CD4-positive, alpha-beta T cell treated with Interleukin-2 at 100 ng/mL for 4 hours (primary cell): ENCODE measurements around the gene SLC2A4RG.
A peak's percentile ranks its signal among the peaks of the same experiment; 100 is the strongest.
"Not testable (repeated sequence)": the region's sequence is repeated elsewhere in the genome, so short reads cannot be mapped to it uniquely, and the experiment has no call there.

Source experiments
- DNase-seq: peaks from one replicate; pipeline ENCODE4 v3.0.0-alpha.2; 2020; ENCODE audit warnings: low spot score

Gene SLC2A4RG

DNA sequence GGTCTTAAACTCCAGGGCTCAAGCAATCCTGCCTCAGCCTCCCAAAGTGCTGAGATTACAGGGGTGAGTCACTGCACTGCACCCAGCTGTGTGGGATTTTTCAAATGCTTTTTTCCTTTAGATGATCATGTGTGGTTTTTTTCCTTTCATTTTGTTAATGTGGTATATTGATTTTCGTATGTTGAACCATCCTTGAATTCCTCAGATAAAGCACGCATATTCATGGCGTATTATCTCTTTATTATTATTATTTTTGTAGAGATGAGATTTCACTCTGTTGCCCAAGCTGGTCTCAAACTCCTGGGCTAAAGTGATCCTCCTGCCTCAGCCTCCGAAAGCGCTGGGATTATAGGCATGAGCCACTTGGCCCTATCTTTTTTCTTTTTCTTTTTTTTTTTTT, 24.7 kb upstream of the SLC2A4RG start:
- DNase-seq = no peak

DNA sequence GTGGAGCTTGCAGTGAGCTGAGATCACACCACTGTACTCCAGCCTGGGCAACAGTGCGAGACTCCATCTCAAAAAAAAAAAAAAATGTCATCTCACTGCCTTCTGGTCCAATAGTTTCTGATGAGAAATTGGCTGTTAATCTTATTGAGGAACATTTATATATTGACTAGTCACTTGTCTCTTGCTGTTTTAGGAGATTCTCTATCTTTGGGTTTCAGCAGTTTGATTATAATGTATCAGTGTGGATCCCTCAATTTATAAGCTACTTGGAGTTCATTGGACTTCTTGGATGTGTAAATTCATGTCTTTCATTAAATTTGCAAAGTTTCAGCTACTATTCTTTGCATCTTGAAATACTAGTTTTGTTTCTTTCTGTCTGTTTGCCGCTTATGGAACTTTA, 20.6 kb upstream of the SLC2A4RG start:
- DNase-seq = no peak

DNA sequence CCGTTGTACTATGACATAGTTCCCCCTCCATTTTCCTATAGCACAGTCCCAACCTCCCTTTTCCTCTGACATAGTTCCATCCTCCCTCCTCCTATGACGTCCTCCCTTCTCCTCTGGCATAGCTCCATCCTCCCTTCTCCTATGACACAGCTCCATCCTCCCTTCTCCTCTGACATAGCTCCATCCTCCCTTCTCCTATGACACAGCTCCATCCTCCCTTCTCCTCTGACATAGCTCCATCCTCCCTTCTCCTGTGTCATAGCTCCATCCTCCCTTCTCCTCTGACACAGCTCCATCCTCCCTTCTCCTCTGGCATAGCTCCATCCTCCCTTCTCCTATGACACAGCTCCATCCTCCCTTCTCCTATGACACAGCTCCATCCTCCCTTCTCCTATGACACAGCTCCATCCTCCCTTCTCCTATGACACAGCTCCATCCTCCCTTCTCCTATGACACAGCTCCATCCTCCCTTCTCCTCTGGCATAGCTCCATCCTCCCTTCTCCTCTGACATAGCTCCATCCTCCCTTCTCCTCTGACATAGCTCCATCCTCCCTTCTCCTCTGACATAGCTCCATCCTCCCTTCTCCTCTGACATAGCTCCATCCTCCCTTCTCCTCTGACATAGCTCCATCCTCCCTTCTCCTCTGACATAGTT, 16.5 kb upstream of the SLC2A4RG start:
- DNase-seq = not testable (repeated sequence)

DNA sequence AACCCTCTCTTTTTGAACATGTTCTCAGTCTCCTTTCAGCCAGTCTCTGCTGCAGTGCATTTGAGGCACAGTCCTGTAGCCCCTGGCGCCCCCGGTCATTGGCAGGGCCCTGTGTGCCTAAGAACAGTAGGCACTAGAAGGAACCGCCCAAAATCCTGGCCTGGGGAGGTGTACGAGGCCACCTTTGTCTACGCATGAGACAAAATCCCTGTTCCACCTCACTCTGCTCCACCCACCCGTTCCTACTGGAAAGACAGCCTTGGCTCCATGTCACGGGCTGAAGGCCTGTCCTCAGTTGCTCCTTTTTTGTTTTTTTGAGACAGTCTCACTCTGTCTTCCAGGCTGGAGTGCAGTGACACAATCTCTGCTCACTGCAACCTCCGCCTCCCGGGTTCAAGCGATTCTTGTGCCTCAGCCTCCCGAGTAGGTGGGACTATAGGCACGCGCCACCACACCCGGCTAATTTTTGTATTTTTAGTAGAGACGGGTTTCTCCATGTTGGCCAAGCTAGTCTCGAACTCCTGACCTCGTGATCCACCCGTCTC, 9.3 kb upstream of the SLC2A4RG start:
- DNase-seq = not testable (repeated sequence)

DNA sequence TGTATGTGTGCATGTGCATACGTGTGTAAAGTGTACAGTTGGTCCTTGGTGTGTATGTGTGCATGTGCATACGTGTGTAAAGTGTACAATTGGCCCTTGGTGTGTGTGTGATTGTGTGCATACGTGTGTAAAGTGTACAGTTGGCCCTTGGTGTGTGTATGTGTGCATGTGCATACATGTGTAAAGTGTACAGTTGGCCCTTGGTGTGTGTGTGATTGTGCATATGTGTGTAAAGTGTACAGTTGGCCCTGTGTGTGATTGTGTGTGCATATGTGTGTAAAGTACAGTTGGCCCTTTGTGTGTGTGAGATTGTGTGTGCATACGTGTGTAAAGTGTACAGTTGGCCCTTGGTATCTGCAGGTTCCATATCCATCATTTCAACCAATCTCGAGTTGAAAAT, 8.2 kb upstream of the SLC2A4RG start:
- no peak for DNase-seq

DNA sequence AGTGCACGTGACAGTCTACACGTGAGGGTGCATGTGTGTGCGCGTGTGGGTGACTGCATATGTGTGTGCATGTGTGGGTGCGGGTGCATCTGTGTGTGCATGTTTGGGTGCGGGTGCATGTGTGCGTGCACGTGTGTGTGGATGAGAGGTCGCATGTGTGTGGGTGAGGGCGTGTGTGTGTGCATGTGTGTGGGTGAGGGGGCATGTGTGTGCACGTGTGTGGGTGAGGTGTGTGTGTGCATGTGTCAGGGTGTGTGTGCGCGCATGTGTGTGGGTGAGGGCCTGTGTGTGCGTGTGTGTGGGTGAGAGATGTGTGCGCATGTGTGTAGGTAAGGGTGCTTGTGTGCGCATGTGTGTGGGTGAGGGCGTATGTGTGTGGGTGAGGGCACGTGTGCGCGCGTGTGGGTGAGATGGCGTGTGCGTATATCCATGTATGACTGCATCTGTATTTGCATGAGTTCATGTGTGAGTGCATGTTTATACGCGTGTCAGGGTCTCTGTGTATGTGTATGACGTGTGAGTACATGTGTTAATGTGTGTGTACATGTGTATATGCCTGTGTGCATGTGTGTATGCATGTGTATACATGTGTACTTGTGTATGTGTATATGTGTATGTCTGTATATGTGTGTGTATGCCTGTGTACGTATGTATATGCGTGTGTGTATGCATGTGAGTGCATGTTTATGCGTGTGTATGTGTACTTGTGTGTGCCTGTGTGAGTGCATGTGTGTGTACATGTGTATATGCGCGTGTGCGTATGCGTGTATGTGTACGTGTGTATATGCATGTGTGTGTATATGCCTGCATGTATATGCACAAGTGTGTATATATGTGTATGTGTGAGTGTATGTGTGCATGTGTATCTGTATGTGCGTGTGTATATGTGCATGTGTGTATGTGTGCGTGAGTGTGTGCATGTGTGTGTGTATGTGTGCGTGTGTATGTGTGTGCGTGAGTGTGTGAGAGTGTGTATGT, 7.2 kb upstream of the SLC2A4RG start:
- no peak for DNase-seq

DNA sequence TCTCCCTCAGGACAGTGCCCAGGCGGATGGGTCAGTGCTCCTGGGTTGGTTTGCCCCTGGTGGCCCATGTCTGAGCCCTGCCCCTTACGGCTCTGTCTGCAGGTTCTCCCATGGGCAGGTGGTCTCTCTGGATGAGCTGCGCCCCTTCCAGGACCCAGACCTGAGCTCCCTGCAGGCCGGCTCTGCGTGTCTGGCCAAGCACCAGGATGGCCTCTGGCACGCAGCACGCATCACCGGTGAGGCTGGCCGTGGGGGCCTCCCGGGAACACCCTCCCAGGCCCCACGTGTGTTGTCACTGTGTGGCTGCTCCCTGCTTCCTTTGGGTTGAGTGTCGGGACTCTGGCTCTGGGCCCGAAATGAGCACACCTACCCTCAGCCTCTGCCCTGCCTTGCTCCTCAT, 6.5 kb upstream of the SLC2A4RG start:
- DNase-seq = no peak

DNA sequence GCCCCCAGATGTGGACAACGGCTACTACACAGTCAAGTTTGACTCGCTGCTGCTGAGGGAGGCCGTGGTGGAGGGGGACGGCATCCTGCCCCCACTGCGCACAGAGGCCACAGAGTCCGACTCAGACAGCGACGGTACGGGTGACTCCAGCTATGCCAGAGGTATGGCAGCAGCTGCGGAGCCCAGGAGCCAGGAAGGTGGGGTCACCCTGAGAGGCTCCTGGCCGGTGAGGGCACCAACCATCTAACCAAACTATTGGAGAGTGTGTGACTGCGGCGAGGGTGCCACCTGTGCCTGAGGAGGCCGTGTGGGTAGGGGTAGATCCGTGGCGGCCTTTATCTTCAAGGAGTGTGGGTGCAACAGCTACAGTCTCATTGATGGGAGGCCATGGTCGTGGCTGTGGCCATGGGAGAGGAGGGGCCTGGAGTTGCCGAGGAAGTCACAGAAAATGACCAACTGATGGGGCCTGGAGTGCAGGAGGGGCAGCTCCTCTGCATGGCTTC, 5.9 kb upstream of the SLC2A4RG start:
- no peak for DNase-seq

DNA sequence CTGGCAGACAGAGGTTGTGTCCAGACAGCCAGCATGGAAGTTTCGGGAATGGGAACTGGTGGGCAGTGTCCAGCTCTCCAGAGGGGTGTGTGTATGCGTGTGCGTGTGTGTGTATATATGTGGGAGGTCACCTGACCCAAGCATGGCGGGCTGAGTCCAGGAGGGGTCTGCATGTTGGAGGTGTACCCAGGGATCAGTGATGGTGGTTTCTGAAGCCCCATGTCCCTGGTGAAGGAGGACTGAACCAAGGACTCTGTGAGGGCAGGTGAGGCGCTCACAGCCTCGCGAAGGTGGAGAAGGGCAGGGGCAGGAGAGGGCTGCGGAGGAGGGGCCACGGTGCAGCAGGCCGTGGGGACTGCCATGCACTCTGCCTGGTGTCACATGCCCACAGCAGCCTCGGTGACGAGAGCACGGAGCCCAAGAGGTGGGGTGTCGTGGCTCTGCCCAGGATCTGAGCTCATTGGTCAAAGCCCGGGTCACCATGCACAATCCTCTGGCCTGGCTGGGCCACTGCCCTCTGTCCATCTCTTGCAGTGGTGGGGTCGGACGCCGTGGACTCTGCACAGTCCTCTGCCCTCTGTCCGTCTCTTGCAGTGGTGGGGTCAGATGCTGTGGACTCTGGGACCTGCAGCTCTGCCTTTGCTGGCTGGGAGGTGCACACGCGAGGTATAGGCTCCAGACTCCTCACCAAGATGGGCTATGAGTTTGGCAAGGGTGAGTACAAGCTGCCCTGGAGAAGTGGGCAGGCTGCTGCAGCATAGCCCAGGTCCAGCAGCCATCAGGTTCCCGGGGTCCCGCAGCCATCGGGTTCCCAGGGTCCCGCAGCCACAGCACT, 5.2 kb upstream of the SLC2A4RG start:
- DNase-seq = no peak

DNA sequence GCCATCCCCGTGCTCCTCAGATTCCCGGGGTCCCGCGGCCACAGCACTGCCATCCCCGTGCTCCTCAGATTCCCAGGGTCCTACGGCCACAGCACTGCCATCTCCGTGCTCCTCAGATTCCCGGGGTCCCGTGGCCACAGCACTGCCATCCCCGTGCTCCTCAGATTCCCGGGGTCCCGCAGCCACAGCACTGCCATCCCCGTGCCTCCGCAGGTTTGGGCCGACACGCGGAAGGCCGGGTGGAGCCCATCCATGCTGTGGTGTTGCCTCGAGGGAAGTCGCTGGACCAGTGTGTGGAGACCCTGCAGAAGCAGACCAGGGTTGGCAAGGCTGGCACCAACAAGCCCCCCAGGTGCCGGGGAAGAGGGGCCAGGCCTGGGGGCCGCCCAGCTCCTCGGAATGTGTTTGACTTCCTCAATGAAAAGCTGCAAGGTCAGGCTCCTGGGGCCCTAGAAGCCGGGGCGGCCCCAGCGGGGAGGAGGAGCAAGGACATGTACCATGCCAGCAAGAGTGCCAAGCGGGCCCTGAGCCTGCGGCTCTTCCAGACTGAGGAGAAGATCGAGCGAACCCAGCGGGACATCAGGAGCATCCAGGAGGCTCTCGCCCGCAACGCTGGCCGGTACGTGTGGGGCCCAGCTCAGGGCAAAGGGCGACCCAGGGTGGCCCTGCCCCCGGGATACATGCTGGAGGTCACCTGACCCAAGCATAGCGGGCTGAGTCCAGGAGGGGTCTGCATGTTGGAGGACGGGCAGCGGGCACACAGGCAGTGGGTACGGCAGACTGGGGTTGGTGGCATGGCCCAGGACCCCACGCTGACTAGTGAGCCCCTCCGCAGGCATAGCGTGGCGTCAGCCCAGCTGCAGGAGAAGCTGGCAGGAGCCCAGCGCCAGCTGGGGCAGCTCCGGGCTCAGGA, 4.4 kb upstream of the SLC2A4RG start:
- no peak for DNase-seq

DNA sequence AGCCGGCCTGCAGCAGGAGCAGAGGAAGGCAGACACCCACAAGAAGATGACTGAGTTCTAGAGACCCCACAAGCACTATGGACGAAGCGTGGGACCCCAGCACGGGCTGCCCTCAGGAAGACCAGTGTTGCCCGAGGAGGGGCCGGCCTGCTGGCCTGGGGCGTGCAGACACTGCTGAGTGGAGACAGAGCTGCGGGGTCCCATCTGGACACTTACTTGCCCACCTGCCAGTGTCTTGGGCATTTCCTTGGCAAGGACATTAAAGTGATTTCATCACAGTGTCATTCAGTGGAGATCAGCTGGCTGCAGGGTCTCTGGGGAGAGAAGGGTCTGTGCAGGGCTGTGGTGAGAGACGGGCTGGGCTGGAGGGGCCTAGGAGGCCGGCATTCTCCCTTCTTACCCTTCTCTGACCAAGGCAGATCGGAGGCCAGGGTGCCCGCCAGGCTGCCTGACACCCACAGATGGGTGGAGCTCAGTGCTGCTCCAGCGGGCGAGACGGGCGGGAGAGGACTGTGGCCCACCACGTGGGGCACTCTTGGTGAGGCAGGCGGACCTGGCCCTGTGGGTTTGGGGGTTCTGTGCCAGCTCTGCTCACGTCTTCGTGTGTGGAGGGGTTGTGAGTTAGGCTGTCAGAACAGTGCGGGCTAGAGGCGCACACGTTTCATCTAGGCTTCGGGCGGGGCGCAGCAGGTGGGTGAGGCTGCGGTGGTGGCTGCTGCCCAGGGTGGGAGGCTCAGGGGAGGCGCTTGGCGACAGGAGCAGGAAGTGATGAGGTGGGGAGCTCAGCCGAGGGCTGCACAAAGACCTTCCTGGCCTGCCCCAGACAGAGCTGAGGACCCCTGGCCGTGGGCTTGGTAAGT, 3.5 kb upstream of the SLC2A4RG start, which contains the start of gene LIME1:
TSS of gene LIME1 (plus strand) at position 806 of the 860 bp plus-strand sequence. CDS start 886 bp downstream, outside the sequence.
- DNase-seq = peak; percentile 84

DNA sequence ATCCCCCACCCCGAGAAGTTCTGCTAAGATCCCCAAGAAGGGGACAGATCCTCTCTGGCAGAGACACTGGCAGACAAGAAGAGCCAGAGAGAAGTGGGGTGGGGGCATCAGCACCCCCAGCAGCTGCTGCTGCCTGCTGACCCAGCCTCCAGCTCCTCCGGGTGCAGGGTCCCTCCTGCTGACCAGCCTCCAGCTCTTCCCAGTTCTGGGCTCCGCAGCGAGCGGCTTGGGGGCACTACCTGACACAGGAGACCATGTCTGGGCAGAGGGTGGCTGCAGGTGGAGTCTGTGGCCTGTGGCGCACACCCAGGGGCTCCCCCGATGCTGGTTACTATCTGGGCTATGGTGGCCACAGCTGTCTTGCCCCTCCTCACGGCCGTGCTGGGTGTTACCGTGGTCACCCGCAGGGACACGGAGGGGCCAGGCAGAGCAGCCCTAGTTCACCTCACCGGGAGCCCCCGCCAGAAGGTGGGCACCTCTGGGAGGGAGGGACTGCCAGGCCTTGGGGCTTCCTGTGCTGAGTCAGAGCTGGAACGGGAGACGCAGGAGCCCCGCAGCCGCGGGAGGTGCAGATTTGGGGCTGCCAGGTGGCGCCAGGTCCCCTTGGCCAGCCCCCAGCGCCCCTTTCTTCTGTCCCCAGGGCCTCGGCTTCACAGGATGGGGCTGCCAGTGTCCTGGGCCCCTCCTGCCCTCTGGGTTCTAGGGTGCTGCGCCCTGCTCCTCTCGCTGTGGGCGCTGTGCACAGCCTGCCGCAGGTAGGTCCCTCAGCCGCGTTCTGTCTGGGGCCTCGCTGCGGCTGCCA, 2.5 kb upstream of the SLC2A4RG start:
- DNase-seq = peak; percentile 63

DNA sequence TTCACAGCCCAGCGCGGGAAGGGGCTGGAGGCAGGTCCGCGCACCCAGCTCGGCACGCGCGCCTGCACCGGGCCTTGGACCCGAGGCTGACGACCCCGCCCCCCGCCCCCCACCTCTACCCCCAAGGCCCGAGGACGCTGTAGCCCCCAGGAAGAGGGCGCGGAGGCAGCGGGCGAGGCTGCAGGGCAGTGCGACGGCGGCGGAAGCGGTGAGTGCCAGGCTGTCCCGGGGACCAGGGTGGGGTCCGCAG, 2.0 kb upstream of the SLC2A4RG start:
- no peak for DNase-seq

DNA sequence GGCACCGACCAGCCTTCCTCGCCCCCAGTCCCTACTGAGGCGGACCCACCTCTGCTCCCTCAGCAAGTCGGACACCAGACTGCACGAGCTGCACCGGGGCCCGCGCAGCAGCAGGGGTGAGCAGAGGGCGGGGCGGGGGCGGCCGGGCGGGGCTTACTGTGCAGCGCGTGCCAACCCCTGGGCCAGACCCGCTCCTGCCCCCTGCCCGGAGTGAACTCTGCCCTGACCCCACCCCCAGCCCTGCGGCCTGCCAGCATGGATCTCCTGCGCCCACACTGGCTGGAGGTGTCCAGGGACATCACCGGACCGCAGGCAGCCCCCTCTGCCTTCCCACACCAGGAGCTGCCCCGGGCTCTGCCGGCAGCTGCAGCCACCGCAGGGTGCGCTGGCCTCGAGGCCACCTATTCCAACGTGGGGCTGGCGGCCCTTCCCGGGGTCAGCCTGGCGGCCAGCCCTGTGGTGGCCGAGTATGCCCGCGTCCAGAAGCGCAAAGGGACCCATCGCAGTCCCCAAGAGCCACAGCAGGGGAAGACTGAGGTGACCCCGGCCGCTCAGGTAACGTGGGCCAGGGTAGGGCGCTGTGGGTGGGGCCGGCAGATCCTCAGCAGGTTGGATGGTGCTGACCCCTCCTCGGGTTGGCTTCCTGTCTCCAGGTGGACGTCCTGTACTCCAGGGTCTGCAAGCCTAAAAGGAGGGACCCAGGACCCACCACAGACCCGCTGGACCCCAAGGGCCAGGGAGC, 1.5 kb upstream of the SLC2A4RG start:
- DNase-seq = peak; percentile 11

DNA sequence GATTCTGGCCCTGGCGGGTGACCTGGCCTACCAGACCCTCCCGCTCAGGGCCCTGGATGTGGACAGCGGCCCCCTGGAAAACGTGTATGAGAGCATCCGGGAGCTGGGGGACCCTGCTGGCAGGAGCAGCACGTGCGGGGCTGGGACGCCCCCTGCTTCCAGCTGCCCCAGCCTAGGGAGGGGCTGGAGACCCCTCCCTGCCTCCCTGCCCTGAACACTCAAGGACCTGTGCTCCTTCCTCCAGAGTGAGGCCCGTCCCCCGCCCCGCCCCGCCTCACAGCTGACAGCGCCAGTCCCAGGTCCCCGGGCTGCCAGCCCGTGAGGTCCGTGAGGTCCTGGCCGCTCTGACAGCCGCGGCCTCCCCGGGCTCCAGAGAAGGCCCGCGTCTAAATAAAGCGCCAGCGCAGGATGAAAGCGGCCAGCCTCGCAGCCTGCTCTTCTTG, 868 bp upstream of the SLC2A4RG start:
- DNase-seq = peak; percentile 8

DNA sequence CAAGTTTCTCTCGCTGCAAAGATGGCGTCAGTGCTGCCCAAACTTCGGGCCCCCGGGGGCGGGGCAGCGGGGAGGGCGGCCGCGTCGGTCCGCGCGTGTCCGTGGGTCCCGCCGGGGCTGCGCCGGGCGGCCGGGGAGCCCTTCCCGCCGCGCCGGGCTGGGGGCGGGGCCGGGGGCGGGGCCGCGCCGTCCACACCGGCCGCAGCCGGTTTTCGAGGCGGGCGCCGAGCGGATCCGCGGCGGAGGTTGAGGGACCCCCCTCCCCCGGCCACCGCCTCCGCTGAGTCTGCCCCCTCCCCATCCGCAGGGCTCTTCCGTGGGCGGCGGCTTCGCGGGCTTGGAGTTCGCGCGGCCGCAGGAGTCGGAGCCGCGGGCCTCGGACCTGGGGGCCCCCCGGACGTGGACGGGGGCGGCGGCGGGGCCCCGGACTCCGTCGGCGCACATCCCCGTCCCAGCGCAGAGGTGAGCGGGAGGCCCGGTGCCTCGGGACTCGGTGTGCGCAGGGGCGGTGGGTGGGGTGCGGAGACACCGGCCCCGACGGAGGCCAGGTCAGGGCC, 572 bp downstream of the SLC2A4RG start:
- DNase-seq = peak; percentile 57

DNA sequence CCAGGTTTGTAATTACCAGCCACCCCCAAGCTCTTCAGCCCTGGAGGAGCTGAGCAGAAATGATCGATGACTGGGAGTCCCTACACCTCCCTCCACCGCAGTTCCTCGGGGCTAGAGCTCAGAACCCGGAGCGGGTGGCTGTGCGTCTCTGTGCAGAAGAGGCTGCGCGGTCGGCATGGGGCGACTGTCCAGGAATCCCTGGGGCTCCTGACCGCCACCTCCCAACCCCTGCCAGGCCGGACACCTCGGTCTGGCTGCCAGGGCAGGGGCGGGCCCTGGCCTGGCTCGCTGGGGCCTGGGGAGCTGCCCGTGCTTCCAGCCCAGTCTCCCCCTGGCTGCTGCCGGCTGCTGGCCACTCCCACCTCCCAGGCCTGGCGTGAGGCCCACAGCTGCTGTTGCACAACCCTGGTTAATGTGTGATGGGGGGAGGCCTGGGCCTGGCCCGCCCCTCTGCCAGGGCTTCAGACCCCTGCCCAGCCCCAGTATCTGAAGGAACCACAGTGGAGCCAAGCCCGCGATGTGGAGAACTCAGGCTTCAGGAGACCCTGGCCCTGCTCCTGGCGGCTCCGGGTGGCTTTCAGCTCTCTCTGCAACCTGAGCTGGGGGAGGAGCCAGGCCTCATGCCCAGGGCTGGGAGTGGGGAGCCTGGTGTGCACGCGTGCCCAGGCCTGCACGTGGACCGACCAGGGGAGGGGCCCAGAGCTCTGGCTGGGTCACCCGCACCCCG, 1.2 kb downstream of the SLC2A4RG start:
- peak; percentile 38 for DNase-seq

DNA sequence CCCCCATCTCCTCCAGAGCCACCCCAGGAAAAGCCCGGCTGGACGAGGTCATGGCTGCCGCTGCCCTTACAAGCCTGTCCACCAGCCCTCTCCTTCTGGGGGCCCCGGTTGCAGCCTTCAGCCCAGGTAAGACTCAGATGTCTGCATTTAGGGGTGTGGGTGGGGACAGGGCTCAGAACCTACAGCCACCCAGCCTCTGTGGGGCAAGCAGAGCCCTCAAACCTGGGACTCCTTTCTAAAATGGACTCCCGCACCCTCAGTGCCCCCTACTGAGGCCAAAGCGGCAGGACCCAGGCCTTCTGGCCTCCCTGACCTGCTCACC, 1.7 kb downstream of the SLC2A4RG start:
- no peak for DNase-seq
